Keratinocyte (primary cell): ENCODE results near the gene CALHM4. TPM values are rescaled to one million over a fixed set of nuclear protein-coding genes. Genes with fewer than 3 reads are reported as not detected.

Experiments
- DNase-seq: peaks from one replicate; pipeline ENCODE4 v3.0.0-alpha.2; 2011; ENCODE audit warnings: low read depth, missing footprints, low spot score
- FAIRE-seq: peaks from 2 replicates; lab custom pipeline; 2011; peaks lifted over from hg19 to GRCh38; lab: Jason Lieb, UNC
- H2AFZ ChIP-seq: 2 replicates; pipeline ENCODE4 v1.6.0; 2012; ENCODE audit warnings: low read length, control low read depth, inconsistent platforms; ENCODE audit not compliant: control insufficient read depth
- H3K27ac ChIP-seq: 2 replicates; pipeline ENCODE4 v1.5.1; 2011; ENCODE audit warnings: low read length; ENCODE audit not compliant: control insufficient read depth, insufficient read depth
- H3K27me3 ChIP-seq: 3 replicates; pipeline ENCODE4 v1.6.0; 2011; ENCODE audit warnings: low read length; ENCODE audit not compliant: control insufficient read depth, insufficient read depth; ENCODE audit errors: extremely low read depth
- H3K36me3 ChIP-seq, 2 experiments: 2 replicates in 1 of 2; 3 replicates in 1 of 2; pipeline ENCODE4 v1.5.1; 2011; ENCODE audit warnings: low read length in 2 of 2, mild to moderate bottlenecking in 1 of 2; ENCODE audit not compliant: control insufficient read depth in 2 of 2, insufficient read depth in 2 of 2; ENCODE audit errors: extremely low read depth in 1 of 2
- H3K4me1 ChIP-seq: 3 replicates; pipeline ENCODE4 v1.5.1; 2011; ENCODE audit warnings: low read length; ENCODE audit not compliant: control insufficient read depth, insufficient read depth; ENCODE audit errors: extremely low read depth
- H3K4me2 ChIP-seq: 3 replicates; pipeline ENCODE4 v1.6.0; 2011; ENCODE audit warnings: low read depth, low read length; ENCODE audit not compliant: control insufficient read depth, insufficient read depth; ENCODE audit errors: extremely low read depth
- H3K4me3 ChIP-seq, 3 experiments: fragments of 200-600 bp in 1 of 3; sonication (generic) in 1 of 3; 2 replicates in 2 of 3; 3 replicates in 1 of 3; pipeline ENCODE4 v1.5.1; 2011 to 2016; ENCODE audit warnings: low read length in 3 of 3, mild to moderate bottlenecking in 3 of 3, control low read depth in 2 of 3, inconsistent platforms in 1 of 3, low read depth in 1 of 3, mixed read lengths in 1 of 3, mixed run types in 1 of 3, moderate library complexity in 1 of 3; ENCODE audit not compliant: control insufficient read depth in 2 of 3, insufficient read depth in 2 of 3; ENCODE audit errors: extremely low read depth in 1 of 3
- H3K79me2 ChIP-seq: 2 replicates; pipeline ENCODE4 v1.6.0; 2012; ENCODE audit warnings: low read length; ENCODE audit not compliant: control insufficient read depth, insufficient read depth
- H3K9ac ChIP-seq: 3 replicates; pipeline ENCODE4 v1.6.0; 2011; ENCODE audit warnings: low read length; ENCODE audit not compliant: control insufficient read depth, insufficient read depth; ENCODE audit errors: extremely low read depth
- H3K9me1 ChIP-seq: 3 replicates; pipeline ENCODE4 v1.6.0; 2011; ENCODE audit warnings: low read length; ENCODE audit not compliant: control insufficient read depth, insufficient read depth; ENCODE audit errors: extremely low read depth
- H3K9me3 ChIP-seq: 2 replicates; pipeline ENCODE4 v1.5.1; 2012; ENCODE audit warnings: low read depth, low read length; ENCODE audit not compliant: control insufficient read depth
- H4K20me1 ChIP-seq: 3 replicates; pipeline ENCODE4 v1.6.0; 2011; ENCODE audit warnings: low read length; ENCODE audit not compliant: control insufficient read depth, insufficient read depth; ENCODE audit errors: extremely low read depth
- EZH2 ChIP-seq: IDR thresholded peaks from one replicate; pipeline ENCODE4 v1.6.1; 2012; ENCODE audit warnings: inconsistent platforms, mild to moderate bottlenecking, low read length, moderate library complexity
- dilution Hi-C: fragments of 300-500 bp; cut with MboI; formaldehyde crosslinking; loops from one replicate; pipeline ENCODE4 v1.7.0; 2020; ENCODE audit warnings: low sequenced_read_pairs; ENCODE audit not compliant: extremely low pct_ligation_motif_present
- polyA plus RNA-seq, 5 experiments: library from polyadenylated mRNA; depleted of rRNA in 3 of 5; stranded (reverse) in 3 of 5; stranded (forward) in 1 of 5; unstranded in 1 of 5; fragments of >200 nt; gene quantifications; 1 replicate in 1 of 5; 2 replicates in 3 of 5; 3 replicates in 1 of 5; pipeline versions ENCODE4 v1.2.1 to v1.2.3, GENCODE V29; 2011 to 2012; ENCODE audit warnings: missing spikeins in 2 of 5, low read depth in 1 of 5, low replicate concordance in 1 of 5
- TF ChIP-seq, protein P1 (sequence below), 3 experiments: IDR thresholded peaks in 1 of 3; conservative IDR thresholded peaks in 1 of 3; optimal IDR thresholded peaks in 1 of 3; 2 replicates in 2 of 3; 3 replicates in 1 of 3; pipeline versions ENCODE3 to v1.5.1; 2011; ENCODE audit warnings: low read length in 3 of 3, mild to moderate bottlenecking in 3 of 3, moderate library complexity in 2 of 3, control low read depth in 1 of 3, inconsistent platforms in 1 of 3; ENCODE audit not compliant: insufficient read depth in 2 of 3; ENCODE audit errors: extremely low read depth in 1 of 3

Gene CALHM4
- polyA plus RNA-seq, 1 donor (not counting 4 experiments of a cell fraction or from before 2014, with no cell fraction given), result 0.33 TPM

- no peaks in the 10 kb centered on the region for H3K27me3 ChIP-seq
- peak overlapping the region; percentile 97 for H3K9ac ChIP-seq
- FAIRE-seq, result no peak
- dilution Hi-C loops, result no loop called here
- H3K4me1 ChIP-seq, result peaks cover 16% of the 10 kb centered on the region
- DNase-seq, result no peak
- no peaks in the 10 kb centered on the region for H3K9me1 ChIP-seq
- peak overlapping the region; percentile 86 to 100 (median 98) for H3K4me3 ChIP-seq
- H3K36me3 ChIP-seq, result peaks cover 2 to 4% of the 10 kb centered on the region in 2 experiments
- peaks cover 3% of the 10 kb centered on the region for H4K20me1 ChIP-seq
- H3K27ac ChIP-seq, result peak overlapping the region; percentile 90
- peak overlapping the region; percentile 97 for H3K4me2 ChIP-seq
- TF ChIP-seq, protein P1, sequence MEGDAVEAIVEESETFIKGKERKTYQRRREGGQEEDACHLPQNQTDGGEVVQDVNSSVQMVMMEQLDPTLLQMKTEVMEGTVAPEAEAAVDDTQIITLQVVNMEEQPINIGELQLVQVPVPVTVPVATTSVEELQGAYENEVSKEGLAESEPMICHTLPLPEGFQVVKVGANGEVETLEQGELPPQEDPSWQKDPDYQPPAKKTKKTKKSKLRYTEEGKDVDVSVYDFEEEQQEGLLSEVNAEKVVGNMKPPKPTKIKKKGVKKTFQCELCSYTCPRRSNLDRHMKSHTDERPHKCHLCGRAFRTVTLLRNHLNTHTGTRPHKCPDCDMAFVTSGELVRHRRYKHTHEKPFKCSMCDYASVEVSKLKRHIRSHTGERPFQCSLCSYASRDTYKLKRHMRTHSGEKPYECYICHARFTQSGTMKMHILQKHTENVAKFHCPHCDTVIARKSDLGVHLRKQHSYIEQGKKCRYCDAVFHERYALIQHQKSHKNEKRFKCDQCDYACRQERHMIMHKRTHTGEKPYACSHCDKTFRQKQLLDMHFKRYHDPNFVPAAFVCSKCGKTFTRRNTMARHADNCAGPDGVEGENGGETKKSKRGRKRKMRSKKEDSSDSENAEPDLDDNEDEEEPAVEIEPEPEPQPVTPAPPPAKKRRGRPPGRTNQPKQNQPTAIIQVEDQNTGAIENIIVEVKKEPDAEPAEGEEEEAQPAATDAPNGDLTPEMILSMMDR (optimal IDR thresholded peaks at IDR 0.05 in 1 of 3, IDR thresholded peaks at IDR 0.05 in 1 of 3, conservative IDR thresholded peaks at IDR 0.05 in 1 of 3; ENCODE audit: extremely low read depth in 1 of 3, insufficient read depth in 2 of 3, low read length in 3 of 3), result no peak
- TF ChIP-seq EZH2, result no peak
- peak overlapping the region; percentile 89 for H2AFZ ChIP-seq
- H3K79me2 ChIP-seq, result peaks cover 59% of the 10 kb centered on the region
- no peaks in the 10 kb centered on the region for H3K9me3 ChIP-seq
Measured at GRCh38 chr6:116571683-116572000, 18.1 kb downstream of the CALHM4 start.

- no peak for FAIRE-seq
- dilution Hi-C loops, result no loop called here
Measured at GRCh38 chr6:116572162-116572561, 18.6 kb downstream of the CALHM4 start.

More at GRCh38 chr6:116572162-116572561, 18.6 kb downstream of the CALHM4 start:
- no peaks in the 10 kb centered on the region for H3K27me3 ChIP-seq
- peaks cover 3% of the 10 kb centered on the region for H4K20me1 ChIP-seq
- TF ChIP-seq, protein P1 (optimal IDR thresholded peaks at IDR 0.05 in 1 of 3, IDR thresholded peaks at IDR 0.05 in 1 of 3, conservative IDR thresholded peaks at IDR 0.05 in 1 of 3; ENCODE audit: extremely low read depth in 1 of 3, insufficient read depth in 2 of 3, low read length in 3 of 3), result no peak
- TF ChIP-seq EZH2, result no peak
- peak overlapping the region; percentile 86 to 100 (median 98) for H3K4me3 ChIP-seq
- peaks cover 64% of the 10 kb centered on the region for H3K79me2 ChIP-seq
- peak overlapping the region; percentile 90 for H3K27ac ChIP-seq
- peak overlapping the region; percentile 97 for H3K4me2 ChIP-seq
- H2AFZ ChIP-seq, result peak overlapping the region; percentile 89
- H3K36me3 ChIP-seq, result peaks cover 4 to 6% of the 10 kb centered on the region in 2 experiments
- H3K9ac ChIP-seq, result peak overlapping the region; percentile 97
- H3K4me1 ChIP-seq, result peaks cover 16% of the 10 kb centered on the region
- H3K9me1 ChIP-seq, result no peaks in the 10 kb centered on the region
- DNase-seq, result no peak
- H3K9me3 ChIP-seq, result no peaks in the 10 kb centered on the region
